ENCODE measurements around the gene PRRX2. TPM values are rescaled to one million over a fixed set of nuclear protein-coding genes. Genes with fewer than 3 reads are reported as not detected.
A peak's percentile ranks its signal among the peaks of the same experiment; 100 is the strongest.
"Not testable (repeated sequence)": the region's sequence is repeated elsewhere in the genome, so short reads cannot be mapped to it uniquely, and the experiment has no call there.

Gene PRRX2
- total RNA-seq, 4 donors from 2014 or later, result 0.75 to 1.7 (median 1.6) TPM; not detected in 1

DNA sequence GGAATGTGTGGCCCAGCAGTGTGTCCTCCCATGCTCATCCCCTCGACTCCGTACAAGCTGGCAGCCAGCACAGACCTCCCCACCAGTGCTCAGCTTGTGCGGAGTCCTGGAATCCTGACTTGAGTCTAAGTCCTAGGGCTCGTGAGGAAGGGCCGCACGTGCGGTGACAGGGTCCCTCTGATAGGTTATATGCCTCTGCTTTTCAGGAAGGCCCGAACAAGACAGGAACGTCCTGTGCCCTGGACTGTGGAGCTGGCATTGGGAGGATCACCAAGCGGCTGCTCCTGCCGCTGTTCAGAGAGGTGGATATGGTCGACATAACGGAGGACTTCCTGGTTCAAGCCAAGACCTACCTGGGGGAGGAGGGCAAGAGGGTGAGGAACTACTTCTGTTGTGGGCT is 31.6 kb upstream of the PRRX2 start:
- Histone ChIP-seq H3K9me3 (no peaks in the 10 kb centered on the region), H3K36me3 (peaks cover 0 to 57% of the 10 kb centered on the region in 2 donors), H3K27ac (no peak overlapping the region), H3K4me3 (no peak overlapping the region), H3K27me3 (no peaks in the 10 kb centered on the region), H3K4me1 (peaks cover 33 to 43% of the 10 kb centered on the region in 2 donors)
- ATAC-seq (no peak), DNase-seq (no peak)
- in situ Hi-C loops (cut with MboI; ENCODE audit: low sequenced_read_pairs in 4 of 4) (loop anchor here in 1 of 4 donors (25.0 kb wide), 1 partner anchor 153 kb away; no protein-coding TSS in a partner anchor), intact Hi-C loops (cut with DNase I; ENCODE audit: low total_unique reads) (no loop called here)
- TF ChIP-seq POLR2A (IDR thresholded peaks at IDR 0.05), result no peak
- TF ChIP-seq, protein P1, sequence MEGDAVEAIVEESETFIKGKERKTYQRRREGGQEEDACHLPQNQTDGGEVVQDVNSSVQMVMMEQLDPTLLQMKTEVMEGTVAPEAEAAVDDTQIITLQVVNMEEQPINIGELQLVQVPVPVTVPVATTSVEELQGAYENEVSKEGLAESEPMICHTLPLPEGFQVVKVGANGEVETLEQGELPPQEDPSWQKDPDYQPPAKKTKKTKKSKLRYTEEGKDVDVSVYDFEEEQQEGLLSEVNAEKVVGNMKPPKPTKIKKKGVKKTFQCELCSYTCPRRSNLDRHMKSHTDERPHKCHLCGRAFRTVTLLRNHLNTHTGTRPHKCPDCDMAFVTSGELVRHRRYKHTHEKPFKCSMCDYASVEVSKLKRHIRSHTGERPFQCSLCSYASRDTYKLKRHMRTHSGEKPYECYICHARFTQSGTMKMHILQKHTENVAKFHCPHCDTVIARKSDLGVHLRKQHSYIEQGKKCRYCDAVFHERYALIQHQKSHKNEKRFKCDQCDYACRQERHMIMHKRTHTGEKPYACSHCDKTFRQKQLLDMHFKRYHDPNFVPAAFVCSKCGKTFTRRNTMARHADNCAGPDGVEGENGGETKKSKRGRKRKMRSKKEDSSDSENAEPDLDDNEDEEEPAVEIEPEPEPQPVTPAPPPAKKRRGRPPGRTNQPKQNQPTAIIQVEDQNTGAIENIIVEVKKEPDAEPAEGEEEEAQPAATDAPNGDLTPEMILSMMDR (IDR thresholded peaks at IDR 0.05 in 4 of 5, conservative IDR thresholded peaks at IDR 0.05 in 1 of 5), result no peak

DNA sequence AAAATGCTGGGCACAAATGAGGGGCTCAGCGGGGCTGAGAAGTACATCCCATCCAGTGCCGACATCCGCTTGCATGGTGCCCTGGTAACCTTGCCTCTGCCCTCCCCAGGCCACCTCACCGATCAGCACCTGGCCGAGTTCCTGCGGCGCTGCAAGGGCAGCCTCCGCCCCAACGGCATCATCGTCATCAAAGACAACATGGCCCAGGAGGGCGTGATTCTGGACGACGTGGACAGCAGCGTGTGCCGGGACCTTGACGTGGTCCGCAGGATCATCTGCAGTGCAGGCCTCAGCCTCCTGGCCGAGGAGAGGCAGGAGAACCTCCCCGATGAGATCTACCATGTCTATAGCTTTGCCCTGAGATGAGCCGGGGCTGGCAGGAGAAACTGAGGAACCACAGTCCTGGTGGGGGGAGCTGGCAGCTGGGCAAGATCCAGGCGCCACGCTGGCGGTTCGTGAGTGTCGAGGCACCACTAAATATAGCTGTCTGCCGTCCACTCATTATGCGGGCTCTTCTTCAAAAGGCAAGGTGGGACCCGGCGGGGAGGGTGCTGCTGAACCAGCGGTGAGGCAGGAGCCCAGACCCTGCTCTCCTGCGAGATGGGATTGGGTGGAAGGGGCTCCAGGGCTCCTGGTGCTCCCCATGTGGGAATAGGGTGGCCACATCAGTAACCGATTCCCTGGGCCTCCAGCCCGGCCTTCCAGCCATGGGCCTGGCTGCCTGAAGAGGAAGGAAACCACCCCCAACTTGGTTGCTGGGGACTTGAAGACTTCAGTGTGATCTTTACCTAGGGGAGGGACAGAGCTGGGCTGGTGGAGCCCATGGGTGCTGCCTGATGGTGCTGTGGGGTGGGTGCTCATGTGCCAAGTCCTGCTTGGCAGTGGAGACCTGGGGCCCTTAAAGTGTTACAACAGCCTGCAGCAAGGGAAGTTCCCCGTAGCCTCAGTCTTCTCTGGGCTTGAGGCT is 30.1 kb upstream of the PRRX2 start:
- intact Hi-C loops (cut with DNase I; ENCODE audit: low total_unique reads) (no loop called here), in situ Hi-C loops (cut with MboI; ENCODE audit: low sequenced_read_pairs in 4 of 4) (loop anchor here in 1 of 4 donors (25.0 kb wide), 1 partner anchor 152 kb away; no protein-coding TSS in a partner anchor)
- Histone ChIP-seq H3K9me3 (no peaks in the 10 kb centered on the region), H3K27me3 (no peaks in the 10 kb centered on the region), H3K27ac (peak overlapping the region in 1 of 4 donors; percentile 4), H3K4me1 (peaks cover 26 to 37% of the 10 kb centered on the region in 2 donors), H3K36me3 (peaks cover 0 to 61% of the 10 kb centered on the region in 2 donors), H3K4me3 (no peak overlapping the region)
- no peak for TF ChIP-seq POLR2A (IDR thresholded peaks at IDR 0.05)
- TF ChIP-seq, protein P1 (IDR thresholded peaks at IDR 0.05 in 4 of 5, conservative IDR thresholded peaks at IDR 0.05 in 1 of 5), result no peak
- DNase-seq (no peak), ATAC-seq (no peak)

DNA sequence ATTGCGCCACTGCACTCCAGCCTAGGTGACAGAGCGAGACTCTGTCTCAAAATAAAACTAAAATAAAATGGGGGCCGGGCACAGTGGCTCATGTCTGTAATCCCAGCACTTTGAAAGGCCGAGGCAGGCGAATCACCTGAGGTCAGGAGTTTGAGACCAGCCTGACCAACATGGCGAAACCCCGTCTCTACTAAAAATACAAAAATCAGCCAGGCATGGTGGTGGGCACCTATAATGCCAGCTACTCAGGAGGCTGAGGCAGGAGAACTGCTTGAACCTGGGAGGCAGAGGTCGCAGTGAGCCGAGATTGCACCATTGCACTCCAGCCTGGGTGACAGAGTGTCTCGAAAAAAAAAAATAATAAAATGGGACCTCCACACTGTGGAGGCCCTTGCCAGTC is 29.1 kb upstream of the PRRX2 start:
- in situ Hi-C loops (cut with MboI; ENCODE audit: low sequenced_read_pairs in 4 of 4), result loop anchor here in 1 of 4 donors (25.0 kb wide), 1 partner anchor 151 kb away; no protein-coding TSS in a partner anchor
- H3K4me1 ChIP-seq, result peaks cover 25 to 37% of the 10 kb centered on the region in 2 donors
- ATAC-seq; H3K9me3 ChIP-seq; intact Hi-C loops (cut with DNase I; ENCODE audit: low total_unique reads); H3K27me3 ChIP-seq; H3K27ac ChIP-seq; H3K4me3 ChIP-seq: not testable (repeated sequence)
- DNase-seq, result peak in 1 of 2 donors; percentile 3
- H3K36me3 ChIP-seq, result peaks cover 0 to 61% of the 10 kb centered on the region in 2 donors

DNA sequence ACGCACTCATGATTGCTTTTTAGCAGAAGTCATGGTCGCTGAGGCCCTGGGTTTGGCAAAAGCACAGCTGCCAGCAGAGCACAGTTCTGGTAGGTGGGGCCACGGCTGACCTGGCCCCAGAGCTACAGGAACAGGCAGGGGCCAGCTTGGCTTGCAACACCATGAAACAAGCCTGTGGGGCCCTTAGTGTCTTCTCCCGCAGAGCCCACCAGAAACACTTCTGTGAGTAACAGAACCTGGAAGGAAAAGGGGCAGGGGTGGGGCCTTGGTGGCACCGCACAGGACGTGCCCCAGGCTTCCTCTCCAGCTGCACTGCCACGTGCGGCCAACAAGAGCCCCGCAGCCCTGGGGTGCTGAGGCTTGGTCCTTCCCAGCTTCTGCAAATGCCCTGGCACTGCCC is 28.3 kb upstream of the PRRX2 start:
- intact Hi-C loops (cut with DNase I; ENCODE audit: low total_unique reads), result no loop called here
- in situ Hi-C loops (cut with MboI; ENCODE audit: low sequenced_read_pairs in 4 of 4), result loop anchor here in 1 of 4 donors (25.0 kb wide), 1 partner anchor 150 kb away; no protein-coding TSS in a partner anchor
- TF ChIP-seq, protein P1 (IDR thresholded peaks at IDR 0.05 in 4 of 5, conservative IDR thresholded peaks at IDR 0.05 in 1 of 5), result no peak
- no peak for TF ChIP-seq POLR2A (IDR thresholded peaks at IDR 0.05)
- Histone ChIP-seq H3K4me3 (no peak overlapping the region), H3K36me3 (peaks cover 0 to 61% of the 10 kb centered on the region in 2 donors), H3K27me3 (no peaks in the 10 kb centered on the region), H3K27ac (peak overlapping the region in 1 of 4 donors; percentile 6), H3K4me1 (peaks cover 18 to 32% of the 10 kb centered on the region in 2 donors), H3K9me3 (no peaks in the 10 kb centered on the region)
- no peak for ATAC-seq
- DNase-seq, result peak in 1 of 2 donors; percentile 8

All from gastrocnemius medialis (tissue), 4 donors.